Measurements from ENCODE around the gene CD86.
"Not testable (repeated sequence)": the region's sequence is repeated elsewhere in the genome, so short reads cannot be mapped to it uniquely, and the experiment has no call there.

Gene CD86, protein sequence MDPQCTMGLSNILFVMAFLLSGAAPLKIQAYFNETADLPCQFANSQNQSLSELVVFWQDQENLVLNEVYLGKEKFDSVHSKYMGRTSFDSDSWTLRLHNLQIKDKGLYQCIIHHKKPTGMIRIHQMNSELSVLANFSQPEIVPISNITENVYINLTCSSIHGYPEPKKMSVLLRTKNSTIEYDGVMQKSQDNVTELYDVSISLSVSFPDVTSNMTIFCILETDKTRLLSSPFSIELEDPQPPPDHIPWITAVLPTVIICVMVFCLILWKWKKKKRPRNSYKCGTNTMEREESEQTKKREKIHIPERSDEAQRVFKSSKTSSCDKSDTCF

DNA sequence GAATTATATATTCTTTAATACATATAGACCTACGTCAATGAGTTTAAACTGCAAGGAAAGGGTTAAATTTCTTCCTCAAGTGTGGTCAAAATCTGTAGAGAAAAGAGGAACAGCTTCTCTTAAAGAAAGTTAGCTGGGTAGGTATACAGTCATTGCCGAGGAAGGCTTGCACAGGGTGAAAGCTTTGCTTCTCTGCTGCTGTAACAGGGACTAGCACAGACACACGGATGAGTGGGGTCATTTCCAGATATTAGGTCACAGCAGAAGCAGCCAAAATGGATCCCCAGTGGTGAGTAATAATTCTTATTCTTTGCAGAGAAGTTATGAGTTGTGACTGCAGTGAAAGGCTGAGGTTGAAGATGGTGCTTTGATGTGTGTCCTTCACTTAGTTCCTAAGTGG, at the start of gene CD86:
Gene CD86, plus strand, starts transcription at position 148 of the 400 bp plus-strand sequence. Its CDS starts 128 bp downstream, at position 276.
- DNase-seq: no peak

DNA sequence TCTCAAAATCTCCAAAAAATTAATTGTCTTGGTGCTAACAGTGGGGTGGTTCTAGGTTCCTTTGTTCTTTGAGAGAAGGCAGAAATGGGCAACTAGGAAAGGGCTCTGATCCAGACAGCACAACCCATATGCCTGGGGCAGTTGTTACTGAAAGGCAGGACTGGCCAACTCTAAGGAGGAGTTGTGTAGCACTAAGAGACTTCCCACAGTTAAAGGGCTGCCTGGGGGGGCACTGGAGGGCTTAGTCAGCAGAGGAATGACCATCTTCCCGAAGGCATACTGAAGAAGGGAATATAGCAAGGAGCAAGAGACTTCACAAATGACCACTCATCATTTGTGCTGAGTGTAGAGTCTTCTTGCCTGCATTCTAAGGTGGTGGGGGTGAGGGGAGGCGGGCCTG, 48.9 kb upstream of the CD86 start:
- no peak for DNase-seq

DNA sequence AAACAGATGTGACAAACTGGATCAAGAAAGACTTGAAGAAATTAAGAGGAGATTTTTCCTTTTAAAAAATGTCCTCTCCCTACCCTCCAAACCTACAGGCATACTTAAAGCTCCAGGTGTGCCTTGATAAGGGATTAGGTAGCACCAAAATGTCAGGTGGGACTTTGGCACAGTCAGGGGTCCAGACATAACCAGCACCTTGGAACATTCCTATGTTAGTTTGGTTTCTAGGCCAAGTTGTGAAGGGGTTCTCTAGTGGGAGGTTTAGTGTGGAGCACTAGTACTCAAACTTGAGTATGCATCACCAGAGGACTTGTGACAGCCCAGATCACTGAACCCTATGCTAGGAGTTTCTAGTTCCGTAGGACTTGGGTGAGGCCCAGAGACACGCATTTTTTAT, 47.0 kb upstream of the CD86 start:
- DNase-seq: no peak

DNA sequence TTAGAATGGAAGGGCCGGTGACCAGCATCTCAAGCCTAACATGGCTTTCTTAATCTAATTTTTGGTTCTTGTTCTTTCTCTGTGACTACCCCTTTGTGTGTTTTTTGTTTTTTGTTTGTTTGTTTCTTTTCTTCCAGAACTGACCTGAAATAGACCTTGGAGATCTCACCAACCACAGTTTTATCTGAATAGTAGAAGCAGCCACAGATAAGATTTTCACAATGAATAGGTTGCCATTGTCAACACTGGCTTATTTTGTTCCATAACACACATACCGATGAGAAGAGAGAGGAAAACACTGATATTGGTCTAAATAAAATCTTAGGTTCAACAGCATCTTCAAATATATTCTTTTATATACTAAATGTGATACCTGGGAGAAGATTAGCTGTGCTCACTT, 44.7 kb upstream of the CD86 start:
- no peak for DNase-seq

DNA sequence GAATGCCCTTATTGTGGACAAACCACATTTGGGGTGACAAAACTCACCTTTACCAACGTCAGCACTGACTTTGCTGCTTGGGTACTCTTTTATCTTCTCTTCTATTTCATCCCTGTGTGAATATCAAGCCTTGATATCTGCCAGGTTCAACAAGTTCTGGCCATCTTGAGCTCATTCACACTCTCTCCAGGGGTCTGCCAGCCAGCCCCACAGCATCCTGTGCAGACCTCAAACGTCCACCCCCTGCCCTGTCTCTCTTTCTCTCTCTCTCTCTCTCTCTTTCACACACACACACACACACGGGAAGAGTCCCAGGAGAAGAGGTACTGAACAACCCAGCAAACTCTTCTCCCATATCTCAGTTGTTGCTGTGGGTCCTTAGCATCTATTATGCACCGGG, 43.8 kb upstream of the CD86 start:
- DNase-seq: no peak

DNA sequence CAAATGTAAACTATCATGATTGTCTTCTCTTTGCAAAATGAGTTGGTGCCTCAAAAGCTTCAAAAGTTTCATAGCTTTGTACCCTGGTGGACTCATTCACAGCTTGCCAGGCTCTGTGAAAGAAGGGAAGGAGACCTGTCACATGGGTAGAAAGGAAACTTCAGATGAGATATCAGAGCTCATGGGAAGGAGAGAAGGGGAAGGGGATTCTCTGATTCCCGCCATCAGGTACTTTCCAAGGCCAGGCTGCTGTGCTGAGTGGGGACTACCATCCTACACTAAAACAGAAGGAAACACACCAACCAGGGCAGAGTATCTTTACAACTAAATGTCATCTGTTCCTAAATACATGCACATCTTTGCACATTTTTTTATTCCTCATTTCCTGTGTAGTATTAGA, 42.3 kb upstream of the CD86 start:
- no peak for DNase-seq

DNA sequence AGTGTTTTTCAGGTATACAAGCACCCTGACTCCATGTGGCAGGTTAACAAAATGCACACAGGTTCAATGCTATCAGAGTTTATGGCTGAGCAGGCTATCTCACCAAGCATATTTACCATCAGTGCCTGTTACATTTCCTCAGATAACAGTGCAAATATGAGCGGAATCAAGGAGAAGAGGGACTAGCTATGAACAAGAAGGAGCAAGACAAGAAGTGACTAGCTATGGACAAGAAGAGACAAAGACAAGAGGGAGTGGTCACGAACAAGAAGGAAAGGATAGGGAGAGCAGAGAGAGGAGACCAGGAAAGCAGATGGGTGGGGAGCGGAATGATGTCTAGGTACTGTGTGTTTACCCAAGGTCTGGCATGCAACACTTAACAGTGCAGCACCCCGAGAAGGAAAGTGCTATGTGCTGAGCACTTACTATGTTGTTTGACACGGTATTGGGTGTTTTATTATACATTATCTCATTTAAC, 41.7 kb upstream of the CD86 start:
- no peak for DNase-seq

DNA sequence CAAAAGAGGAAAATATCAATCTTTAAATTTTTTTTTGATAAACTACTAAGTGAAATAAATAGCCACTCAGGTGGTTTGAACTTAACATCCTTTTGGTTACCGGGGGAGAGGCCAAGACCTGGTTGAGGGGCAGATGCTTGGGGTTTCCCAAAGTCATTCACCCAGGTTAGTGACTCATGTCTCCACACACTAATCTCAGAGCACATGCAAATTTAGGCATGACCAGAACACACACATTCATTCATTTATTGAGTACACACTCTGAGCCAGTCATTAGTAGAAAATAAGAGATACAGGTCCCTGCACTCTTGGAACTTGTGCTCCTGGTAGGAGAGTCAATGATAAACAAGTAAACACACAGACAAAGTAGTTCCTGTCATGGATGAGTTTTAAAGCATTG, 40.4 kb upstream of the CD86 start:
- DNase-seq: no peak

DNA sequence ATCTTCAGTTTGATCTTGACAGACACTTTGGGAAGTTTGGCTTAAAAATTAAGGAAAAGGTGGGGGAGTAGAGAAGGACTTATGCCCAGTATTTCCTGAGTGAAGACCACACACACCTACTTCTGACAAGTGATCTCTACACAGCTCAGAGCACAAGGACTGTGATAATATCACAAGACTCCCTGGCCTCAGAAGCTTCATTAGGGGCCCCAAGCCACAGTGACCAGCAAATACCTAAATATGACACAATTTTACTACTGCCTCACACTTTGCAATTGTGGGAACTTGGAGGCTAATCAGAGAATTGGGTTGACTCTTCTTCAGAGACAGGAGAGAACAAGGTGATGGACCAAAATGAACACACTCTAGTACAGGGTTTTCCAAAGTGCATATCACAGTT, 35.7 kb upstream of the CD86 start:
- no peak for DNase-seq

DNA sequence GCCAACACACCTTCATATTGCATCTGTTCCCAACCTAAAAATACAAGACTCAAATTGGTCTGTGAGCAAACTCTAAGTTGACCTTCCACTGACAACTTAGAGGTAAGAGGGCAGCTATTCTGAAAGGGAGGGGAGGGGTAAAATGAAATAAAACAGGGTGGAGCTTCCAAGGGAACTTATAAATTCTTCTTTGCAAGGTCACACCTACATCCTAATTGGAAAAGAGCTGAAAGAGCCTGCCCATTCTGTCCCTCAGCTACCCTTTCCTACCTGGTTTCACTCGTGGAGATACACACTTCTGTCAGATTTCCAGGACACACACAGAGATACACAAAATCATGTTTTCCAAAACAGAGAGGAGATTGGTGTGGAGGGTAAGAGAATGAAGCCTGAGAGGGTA, 34.1 kb upstream of the CD86 start:
- DNase-seq: no peak

DNA sequence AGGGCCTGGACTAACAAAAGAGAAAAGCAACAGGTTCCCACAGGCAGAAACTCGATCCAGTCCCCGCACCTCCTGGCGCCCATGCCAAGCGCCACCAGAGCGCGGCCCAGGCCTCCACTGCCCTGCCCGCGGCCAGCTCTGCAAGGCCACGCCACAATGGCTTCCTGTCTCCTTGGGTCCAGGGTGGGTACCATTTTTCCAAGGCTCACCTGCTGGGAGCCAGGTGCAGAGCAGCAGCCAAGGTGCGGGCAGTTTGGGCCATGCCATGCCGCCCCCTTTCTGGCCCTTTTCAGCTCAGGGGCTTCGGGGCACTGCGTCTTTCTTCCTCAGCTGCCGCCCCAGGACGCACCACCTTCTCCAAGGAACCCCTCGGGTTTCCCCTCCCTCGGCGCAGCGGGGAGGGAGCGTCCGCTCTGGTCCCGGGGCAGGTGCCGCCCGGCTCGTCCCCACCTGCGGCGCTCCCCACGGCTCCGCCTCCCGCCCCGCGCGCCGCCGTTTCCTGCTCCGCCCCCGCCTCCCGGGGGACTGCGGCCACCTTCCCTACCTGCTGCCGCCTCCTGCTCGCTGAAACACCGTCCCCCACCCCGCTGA, 33.3 kb upstream of the CD86 start, which contains the start of gene ILDR1:
Gene ILDR1, minus strand, starts transcription at position 437 of the 591 bp plus-strand sequence. Its CDS starts 170 bp downstream, at position 267.
- DNase-seq: peak; percentile 93

DNA sequence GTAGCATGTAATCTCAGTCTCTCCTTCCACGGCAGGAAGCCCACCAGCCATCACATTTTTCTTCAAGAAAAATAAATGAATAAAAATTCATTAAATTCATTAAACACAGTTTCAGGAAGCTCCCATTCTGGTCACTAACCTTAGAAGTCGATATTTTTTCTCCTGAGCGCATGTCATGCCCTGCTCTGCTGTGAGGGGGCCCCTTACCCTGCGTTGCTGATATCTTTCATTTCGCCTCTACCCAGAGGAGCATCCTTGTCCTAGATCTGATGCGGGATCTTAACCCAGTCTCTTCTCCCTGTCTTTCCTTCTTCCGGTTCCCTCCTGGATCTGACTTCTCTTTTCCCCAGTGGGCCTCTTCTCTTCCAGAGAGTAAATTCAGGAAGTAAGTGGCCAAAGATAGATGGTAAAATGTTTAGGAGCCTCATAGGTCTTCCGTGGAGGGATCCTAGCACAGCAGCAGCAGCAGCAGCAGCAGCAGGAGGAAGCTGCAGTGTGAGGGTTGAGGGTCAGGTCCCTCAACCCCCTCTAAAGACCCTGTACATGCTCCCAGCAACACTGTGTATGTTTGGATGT, 31.7 kb upstream of the CD86 start:
- no peak for DNase-seq

DNA sequence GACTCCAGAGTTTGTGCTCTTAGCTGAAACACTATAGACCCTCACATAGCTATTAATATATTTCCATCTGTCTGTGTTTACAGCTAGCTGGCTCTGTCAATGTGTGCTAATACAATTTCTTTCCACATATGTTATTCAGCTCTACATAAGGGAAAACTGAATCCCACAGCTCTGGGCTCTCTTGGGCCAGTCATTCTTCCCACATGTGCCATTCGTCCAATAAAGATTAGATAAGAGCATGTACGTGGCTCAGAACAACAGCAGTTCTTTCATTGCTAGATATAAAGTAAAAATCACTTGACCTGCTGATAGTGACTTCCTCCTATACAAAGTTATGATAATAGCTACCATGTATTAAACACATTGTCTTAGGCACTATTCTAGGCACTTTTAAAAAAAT, 30.4 kb upstream of the CD86 start:
- no peak for DNase-seq

DNA sequence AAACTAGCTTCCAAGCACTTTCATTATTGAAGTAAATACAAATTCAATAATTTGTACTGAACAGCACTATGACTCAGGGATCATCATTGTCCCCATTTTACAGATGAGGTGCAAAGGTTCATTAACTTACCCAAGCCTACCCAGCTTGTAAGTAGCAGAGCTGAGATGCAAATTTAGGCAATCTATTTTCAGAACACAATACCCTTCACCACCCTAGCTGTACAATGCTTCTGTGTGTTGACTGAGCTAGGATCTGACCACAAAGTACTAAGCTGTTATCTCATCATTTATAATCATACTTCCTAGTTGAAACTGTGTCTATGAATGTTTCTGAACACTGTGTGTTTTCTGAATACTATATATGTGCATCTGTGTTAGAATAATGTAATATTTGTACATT, 29.9 kb upstream of the CD86 start:
- DNase-seq: no peak

DNA sequence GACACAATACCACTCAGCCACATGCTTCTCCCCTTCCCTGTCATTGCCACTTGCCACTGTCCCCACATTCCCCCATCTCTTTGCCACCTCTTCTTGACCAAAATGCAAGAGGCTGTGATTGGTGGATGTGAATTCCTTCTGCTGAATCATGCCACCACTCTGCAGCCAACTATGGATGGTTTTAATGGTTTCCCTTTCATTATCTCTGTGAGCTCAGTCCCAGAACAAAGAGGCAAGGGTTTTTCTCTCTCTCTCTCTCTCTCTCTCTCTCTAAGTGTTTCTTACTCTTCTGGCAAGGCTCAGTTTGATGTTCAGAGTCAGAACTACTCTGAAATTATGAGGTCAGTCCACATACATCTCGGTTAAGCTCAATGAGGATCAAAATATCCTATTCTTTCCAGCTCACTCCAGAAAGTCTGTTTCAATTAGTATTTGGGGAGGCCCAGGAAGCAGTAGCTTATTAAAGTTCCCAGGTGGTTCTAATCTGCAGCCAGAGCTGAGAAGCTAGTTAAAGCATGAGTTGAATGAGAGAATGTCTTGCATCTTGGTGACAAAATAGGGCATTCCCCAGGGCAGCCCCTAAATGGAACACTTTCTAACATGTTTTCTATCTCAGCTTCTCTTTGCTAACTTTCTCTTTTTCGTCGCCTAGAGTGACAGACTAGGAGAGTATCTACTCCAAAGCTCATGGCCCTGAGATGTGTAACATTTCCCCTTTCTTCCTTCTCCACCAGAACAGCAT, 24.6 kb upstream of the CD86 start:
- DNase-seq: no peak

DNA sequence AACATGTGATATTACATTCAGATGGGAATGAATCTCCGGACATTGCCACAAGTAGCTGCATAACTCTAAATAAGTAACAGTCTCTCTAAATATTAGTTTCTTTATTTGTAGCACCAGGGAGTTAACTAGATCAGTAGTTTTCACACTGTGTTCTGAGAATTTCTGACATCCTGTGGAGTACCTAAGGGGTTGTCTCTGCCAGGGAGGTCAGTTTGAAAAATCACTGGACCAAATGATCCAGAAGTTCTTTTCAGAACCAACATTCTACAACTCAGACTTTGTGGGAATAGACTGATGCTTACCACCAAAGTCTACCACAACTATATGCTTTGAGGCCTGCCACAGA, 24.1 kb upstream of the CD86 start:
- no peak for DNase-seq

DNA sequence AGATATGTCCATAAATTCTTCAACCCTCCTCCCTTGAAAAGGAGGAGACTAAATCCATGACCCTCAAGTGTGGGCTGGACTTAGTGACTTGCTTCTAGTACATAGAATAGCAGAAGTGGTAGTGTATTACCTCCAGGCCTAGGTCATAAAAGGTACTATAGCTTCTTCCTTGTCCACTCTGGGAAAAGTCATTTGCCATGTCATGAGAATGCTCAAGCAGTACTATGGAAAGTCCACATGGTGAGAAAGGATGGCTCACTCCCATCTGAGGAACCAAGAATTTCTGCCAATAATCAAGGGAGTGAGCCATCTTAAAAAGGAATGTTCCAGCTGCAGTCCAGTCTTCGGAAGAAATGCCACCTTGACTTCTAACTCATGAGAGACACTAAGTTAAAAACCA, 22.6 kb upstream of the CD86 start:
- no peak for DNase-seq

DNA sequence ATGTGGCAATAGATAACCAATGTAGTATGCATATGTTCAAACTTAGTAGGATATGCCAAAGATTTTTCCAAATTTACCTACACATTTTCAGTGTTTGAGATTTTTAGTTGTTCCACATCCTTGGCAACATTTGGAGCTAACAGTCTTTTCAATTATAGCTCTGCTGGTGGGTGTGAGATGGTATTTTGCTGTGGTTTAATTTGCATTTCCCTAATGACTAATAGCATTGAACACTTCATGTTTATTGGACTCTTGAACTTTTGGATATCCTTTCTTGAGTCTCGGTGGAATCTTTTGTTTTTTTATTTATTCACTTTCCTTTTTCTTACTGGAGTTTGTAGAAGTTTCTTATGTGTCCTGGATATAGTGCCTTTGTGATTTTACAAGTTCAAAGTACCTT, 22.1 kb upstream of the CD86 start:
- no peak for DNase-seq

DNA sequence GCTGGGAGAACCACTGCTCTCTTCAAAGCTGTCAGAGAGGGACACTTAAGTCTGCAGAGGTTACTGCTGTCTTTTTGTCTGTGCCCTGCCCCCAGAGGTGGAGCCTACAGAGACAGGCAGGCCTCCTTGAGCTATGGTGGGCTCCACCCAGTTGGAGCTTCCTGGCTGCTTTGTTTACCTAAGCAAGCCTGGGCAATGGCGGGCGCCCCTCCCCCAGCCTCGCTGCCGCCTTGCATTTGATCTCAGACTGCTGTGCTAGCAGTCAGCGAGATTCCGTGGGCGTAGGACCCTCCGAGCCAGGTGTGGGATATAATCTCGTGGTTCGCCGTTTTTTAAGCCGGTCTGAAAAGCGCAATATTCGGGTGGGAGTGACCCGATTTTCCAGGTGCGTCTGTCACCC, 7.9 kb upstream of the CD86 start:
- not testable (repeated sequence) for DNase-seq

DNA sequence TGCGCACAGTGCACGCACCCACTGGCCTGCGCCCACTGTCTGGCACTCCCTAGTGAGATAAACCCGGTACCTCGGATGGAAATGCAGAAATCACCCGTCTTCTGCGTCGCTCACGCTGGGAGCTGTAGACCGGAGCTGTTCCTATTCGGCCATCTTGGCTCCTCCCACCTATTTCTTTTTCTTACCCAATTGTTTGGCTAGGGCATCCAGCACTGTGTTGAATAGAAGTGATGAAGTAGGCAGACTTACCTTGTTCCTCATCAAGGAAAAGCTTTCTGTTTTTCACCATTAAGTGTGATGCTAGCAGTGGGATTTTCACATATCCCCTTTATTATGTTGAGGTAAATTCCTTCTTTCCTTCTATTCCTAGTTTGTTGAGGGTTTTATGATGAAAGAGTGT, 7.4 kb upstream of the CD86 start:
- DNase-seq: peak; percentile 34

DNA sequence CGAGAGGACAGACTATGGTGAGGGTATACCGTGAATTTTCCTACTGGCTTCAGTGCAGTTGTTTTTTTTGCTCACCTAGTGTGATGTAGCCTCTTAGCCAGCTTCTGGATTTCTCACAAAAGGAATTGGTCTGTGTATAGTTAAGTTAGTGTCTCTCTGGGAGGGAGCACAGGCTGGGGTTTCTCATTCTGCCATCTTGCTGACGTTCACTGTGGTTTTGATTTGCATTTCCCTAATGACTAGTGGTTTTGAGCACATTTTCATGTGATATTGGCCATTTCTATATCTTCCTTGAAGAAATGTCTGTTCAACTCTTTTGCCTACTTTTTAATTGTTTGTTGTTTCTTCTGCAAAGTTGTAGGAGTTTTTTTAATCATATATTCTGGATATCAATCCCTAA, 2.2 kb upstream of the CD86 start:
- no peak for DNase-seq

DNA sequence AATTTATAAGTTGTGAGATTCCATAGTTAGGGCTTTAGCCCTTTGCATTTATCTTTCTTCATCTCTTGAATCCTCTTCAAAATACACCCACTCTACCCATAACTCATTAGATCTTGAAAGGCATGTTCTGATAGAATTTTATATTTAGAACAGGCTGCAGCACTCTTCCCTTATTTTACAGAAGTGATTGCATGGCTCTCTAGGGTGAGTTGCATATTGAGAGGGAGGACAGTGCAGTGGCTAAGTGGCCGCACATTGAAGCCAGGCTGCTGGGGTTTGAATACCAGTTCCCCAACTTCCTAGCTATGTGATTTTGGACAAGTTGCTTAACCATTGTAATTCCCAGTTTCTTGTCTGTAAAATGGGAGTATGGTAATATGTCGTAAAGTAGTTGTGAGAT, 2.5 kb downstream of the CD86 start:
- no peak for DNase-seq

DNA sequence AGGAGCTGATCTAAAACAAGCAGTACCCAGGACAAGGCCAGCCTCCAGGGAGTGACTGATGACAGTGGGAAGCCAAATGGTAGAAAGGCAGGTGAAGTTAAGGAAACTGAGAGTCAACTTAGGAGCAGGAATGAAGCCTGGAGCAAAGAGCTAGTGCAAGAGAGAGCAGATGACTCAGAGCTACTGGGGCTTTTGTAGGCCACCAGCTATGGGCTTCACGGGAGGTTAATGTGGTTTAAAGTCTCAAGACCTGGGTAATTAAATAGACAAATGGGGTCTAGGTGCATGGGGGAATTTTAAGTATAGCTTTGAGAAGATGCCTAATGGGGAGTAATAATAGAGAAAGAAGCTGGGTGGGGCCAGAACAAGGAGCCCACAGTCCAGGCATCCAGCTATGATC, 3.1 kb downstream of the CD86 start:
- DNase-seq: no peak

Data from NCI-H146 (cell line).